Measurements from ENCODE around the gene ING3.

Gene ING3

GRCh38 chr7:120992272-120992964 lies 41.8 kb downstream of the ING3 start:
- Histone ChIP-seq H3K4me3 (ENCODE audit: low read length) (no peak overlapping the region), H3K36me3 (ENCODE audit: control insufficient read depth, insufficient read depth, low read length) (no peaks in the 10 kb centered on the region), H3K9ac (ENCODE audit: low read length) (no peak overlapping the region), H3K27me3 (ENCODE audit: control insufficient read depth, insufficient read depth, low read length) (peaks cover 16% of the 10 kb centered on the region), H3K4me1 (ENCODE audit: control insufficient read depth, insufficient read depth, low read length) (peaks cover 7% of the 10 kb centered on the region), H3K9me3 (ENCODE audit: control insufficient read depth, low read length) (no peaks in the 10 kb centered on the region)

- Histone ChIP-seq H3K4me3 (ENCODE audit: low read length) (no peak overlapping the region), H3K9me3 (ENCODE audit: control insufficient read depth, low read length) (no peaks in the 10 kb centered on the region), H3K27me3 (ENCODE audit: control insufficient read depth, insufficient read depth, low read length) (peaks cover 16% of the 10 kb centered on the region), H3K9ac (ENCODE audit: low read length) (no peak overlapping the region), H3K36me3 (ENCODE audit: control insufficient read depth, insufficient read depth, low read length) (no peaks in the 10 kb centered on the region), H3K4me1 (ENCODE audit: control insufficient read depth, insufficient read depth, low read length) (peaks cover 3% of the 10 kb centered on the region)
These were observed 42.5 kb downstream of the ING3 start for GRCh38 chr7:120992965-120993494.

GRCh38 chr7:120993553-120994191 lies 43.1 kb downstream of the ING3 start:
- H3K36me3 ChIP-seq (ENCODE audit: control insufficient read depth, insufficient read depth, low read length): no peaks in the 10 kb centered on the region
- H3K9me3 ChIP-seq (ENCODE audit: control insufficient read depth, low read length): no peaks in the 10 kb centered on the region
- H3K4me1 ChIP-seq (ENCODE audit: control insufficient read depth, insufficient read depth, low read length): no peaks in the 10 kb centered on the region
- H3K27me3 ChIP-seq (ENCODE audit: control insufficient read depth, insufficient read depth, low read length): peaks cover 14% of the 10 kb centered on the region
- no peak overlapping the region for H3K9ac ChIP-seq (ENCODE audit: low read length)
- no peak overlapping the region for H3K4me3 ChIP-seq (ENCODE audit: low read length)

- no peak overlapping the region for H3K9ac ChIP-seq (ENCODE audit: low read length)
- no peaks in the 10 kb centered on the region for H3K4me1 ChIP-seq (ENCODE audit: control insufficient read depth, insufficient read depth, low read length)
These were observed 44.2 kb downstream of the ING3 start for GRCh38 chr7:120994512-120995410.

GRCh38 chr7:120995654-120996053 lies 45.1 kb downstream of the ING3 start:
- no peak overlapping the region for H3K4me3 ChIP-seq (ENCODE audit: low read length)
- H3K36me3 ChIP-seq (ENCODE audit: control insufficient read depth, insufficient read depth, low read length): no peaks in the 10 kb centered on the region
- H3K27me3 ChIP-seq (ENCODE audit: control insufficient read depth, insufficient read depth, low read length): no peaks in the 10 kb centered on the region
- no peaks in the 10 kb centered on the region for H3K9me3 ChIP-seq (ENCODE audit: control insufficient read depth, low read length)
- H3K4me1 ChIP-seq (ENCODE audit: control insufficient read depth, insufficient read depth, low read length): no peaks in the 10 kb centered on the region
- no peak overlapping the region for H3K9ac ChIP-seq (ENCODE audit: low read length)

More at GRCh38 chr7:120994512-120995410, 44.2 kb downstream of the ING3 start:
- H3K27me3 ChIP-seq (ENCODE audit: control insufficient read depth, insufficient read depth, low read length): peaks cover 3% of the 10 kb centered on the region
- H3K36me3 ChIP-seq (ENCODE audit: control insufficient read depth, insufficient read depth, low read length): no peaks in the 10 kb centered on the region
- no peaks in the 10 kb centered on the region for H3K9me3 ChIP-seq (ENCODE audit: control insufficient read depth, low read length)
- H3K4me3 ChIP-seq (ENCODE audit: low read length): no peak overlapping the region

- no peaks in the 10 kb centered on the region for H3K4me1 ChIP-seq (ENCODE audit: control insufficient read depth, insufficient read depth, low read length)
- no peak overlapping the region for H3K4me3 ChIP-seq (ENCODE audit: low read length)
- H3K36me3 ChIP-seq (ENCODE audit: control insufficient read depth, insufficient read depth, low read length): no peaks in the 10 kb centered on the region
- no peaks in the 10 kb centered on the region for H3K27me3 ChIP-seq (ENCODE audit: control insufficient read depth, insufficient read depth, low read length)
- H3K9me3 ChIP-seq (ENCODE audit: control insufficient read depth, low read length): no peaks in the 10 kb centered on the region
- no peak overlapping the region for H3K9ac ChIP-seq (ENCODE audit: low read length)
These were observed 45.9 kb downstream of the ING3 start for GRCh38 chr7:120996333-120996987.

GRCh38 chr7:120996988-120997345 lies 46.4 kb downstream of the ING3 start:
- Histone ChIP-seq H3K4me3 (ENCODE audit: low read length) (no peak overlapping the region), H3K9ac (ENCODE audit: low read length) (no peak overlapping the region), H3K27me3 (ENCODE audit: control insufficient read depth, insufficient read depth, low read length) (no peaks in the 10 kb centered on the region), H3K36me3 (ENCODE audit: control insufficient read depth, insufficient read depth, low read length) (no peaks in the 10 kb centered on the region), H3K4me1 (ENCODE audit: control insufficient read depth, insufficient read depth, low read length) (no peaks in the 10 kb centered on the region), H3K9me3 (ENCODE audit: control insufficient read depth, low read length) (no peaks in the 10 kb centered on the region)

- no peak overlapping the region for H3K4me3 ChIP-seq (ENCODE audit: low read length)
- H3K9ac ChIP-seq (ENCODE audit: low read length): no peak overlapping the region
- H3K27me3 ChIP-seq (ENCODE audit: control insufficient read depth, insufficient read depth, low read length): no peaks in the 10 kb centered on the region
- H3K4me1 ChIP-seq (ENCODE audit: control insufficient read depth, insufficient read depth, low read length): no peaks in the 10 kb centered on the region
- H3K9me3 ChIP-seq (ENCODE audit: control insufficient read depth, low read length): no peaks in the 10 kb centered on the region
- H3K36me3 ChIP-seq (ENCODE audit: control insufficient read depth, insufficient read depth, low read length): no peaks in the 10 kb centered on the region
These were observed 47.4 kb downstream of the ING3 start for GRCh38 chr7:120997882-120998474.

- Histone ChIP-seq H3K9ac (ENCODE audit: low read length) (no peak overlapping the region), H3K9me3 (ENCODE audit: control insufficient read depth, low read length) (no peaks in the 10 kb centered on the region), H3K36me3 (ENCODE audit: control insufficient read depth, insufficient read depth, low read length) (no peaks in the 10 kb centered on the region), H3K4me1 (ENCODE audit: control insufficient read depth, insufficient read depth, low read length) (no peaks in the 10 kb centered on the region), H3K27me3 (ENCODE audit: control insufficient read depth, insufficient read depth, low read length) (no peaks in the 10 kb centered on the region), H3K4me3 (ENCODE audit: low read length) (no peak overlapping the region)
These were observed 47.9 kb downstream of the ING3 start for GRCh38 chr7:120998520-120998919.

GRCh38 chr7:120998996-120999565 lies 48.5 kb downstream of the ING3 start:
- Histone ChIP-seq H3K9ac (ENCODE audit: low read length) (no peak overlapping the region), H3K27me3 (ENCODE audit: control insufficient read depth, insufficient read depth, low read length) (no peaks in the 10 kb centered on the region), H3K9me3 (ENCODE audit: control insufficient read depth, low read length) (no peaks in the 10 kb centered on the region), H3K4me3 (ENCODE audit: low read length) (no peak overlapping the region), H3K36me3 (ENCODE audit: control insufficient read depth, insufficient read depth, low read length) (no peaks in the 10 kb centered on the region), H3K4me1 (ENCODE audit: control insufficient read depth, insufficient read depth, low read length) (no peaks in the 10 kb centered on the region)
